K562 treated with DMSO at 1 percent for 12 hours (cell line): ENCODE data around the gene SPAG16. TPM values are rescaled to one million over a fixed set of nuclear protein-coding genes. Genes with fewer than 3 reads are reported as not detected.

Experiments used
- total RNA-seq: library from RNA; unstranded; fragments of 300-600 nt; gene quantifications from 2 replicates; pipeline ENCODE4 v1.2.3, GENCODE V29; 2022; ENCODE audit not compliant: insufficient read depth

SPAG16 gene
- total RNA-seq = 2.0 and 4.6 TPM in 2 replicates

GRCh38 chr2:213284105-213285090, at the start of gene SPAG16:
TSS of gene SPAG16 (plus strand) at chr2:213284464.

GRCh38 chr2:214410918-214411554, 1126.8 kb downstream of the SPAG16 start, which contains the start of gene VWC2L:
TSS of gene VWC2L (plus strand) at chr2:214411054. CDS start at chr2:214414194, 3,140 bp downstream.

Other genes starting within 250 kb of the SPAG16 start
- gene IKZF2, start 132.9 kb upstream of the SPAG16 start, total RNA-seq = 0.14 TPM in 1 of 2 replicates, not detected in the other